Testis (tissue), 2 donors: ENCODE results near the gene MTA1.

Experiments
- POLR2A ChIP-seq: fragments of 450-650 bp; IDR thresholded peaks from one replicate; pipeline ENCODE4 v1.6.1; 2017; ENCODE audit warnings: antibody characterized with exemption, mild to moderate bottlenecking, moderate library complexity
- TF ChIP-seq, protein P1 (sequence below), 3 experiments: fragments of 450-650 bp in 2 of 3; fragments of 200-600 bp in 1 of 3; sonication (generic) in 1 of 3; IDR thresholded peaks; one replicate each; pipeline ENCODE4 v1.5.1; 2016 to 2019; ENCODE audit warnings: antibody characterized with exemption in 3 of 3, mild to moderate bottlenecking in 2 of 3, moderate library complexity in 1 of 3

DNA sequence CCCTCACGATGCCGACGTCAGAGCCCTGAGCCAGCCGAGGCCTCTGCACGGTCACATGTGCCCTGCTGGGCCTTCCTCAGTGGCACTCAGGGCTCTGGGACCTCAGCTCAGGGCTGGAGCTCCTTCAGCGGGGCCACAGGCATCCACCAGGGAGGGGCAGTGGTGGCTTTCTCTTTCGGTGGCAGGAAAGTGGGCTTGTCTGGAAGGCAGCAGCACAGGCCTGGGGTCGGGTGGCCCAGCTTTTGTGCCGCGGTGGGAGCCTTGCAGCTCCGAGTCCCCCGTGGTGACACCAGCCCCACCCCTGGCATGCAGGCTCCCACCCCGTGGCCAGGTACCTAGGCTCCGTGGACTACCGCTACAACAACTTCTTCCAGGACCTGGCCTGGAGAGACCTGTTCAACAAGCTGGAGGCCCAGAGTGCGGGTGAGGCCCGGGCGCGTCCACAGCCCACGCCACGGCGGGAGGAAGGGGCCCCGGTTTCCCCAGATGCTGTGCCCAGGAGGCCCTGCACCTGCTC is 35.5 kb upstream of the MTA1 start:
- TF ChIP-seq, protein P1, sequence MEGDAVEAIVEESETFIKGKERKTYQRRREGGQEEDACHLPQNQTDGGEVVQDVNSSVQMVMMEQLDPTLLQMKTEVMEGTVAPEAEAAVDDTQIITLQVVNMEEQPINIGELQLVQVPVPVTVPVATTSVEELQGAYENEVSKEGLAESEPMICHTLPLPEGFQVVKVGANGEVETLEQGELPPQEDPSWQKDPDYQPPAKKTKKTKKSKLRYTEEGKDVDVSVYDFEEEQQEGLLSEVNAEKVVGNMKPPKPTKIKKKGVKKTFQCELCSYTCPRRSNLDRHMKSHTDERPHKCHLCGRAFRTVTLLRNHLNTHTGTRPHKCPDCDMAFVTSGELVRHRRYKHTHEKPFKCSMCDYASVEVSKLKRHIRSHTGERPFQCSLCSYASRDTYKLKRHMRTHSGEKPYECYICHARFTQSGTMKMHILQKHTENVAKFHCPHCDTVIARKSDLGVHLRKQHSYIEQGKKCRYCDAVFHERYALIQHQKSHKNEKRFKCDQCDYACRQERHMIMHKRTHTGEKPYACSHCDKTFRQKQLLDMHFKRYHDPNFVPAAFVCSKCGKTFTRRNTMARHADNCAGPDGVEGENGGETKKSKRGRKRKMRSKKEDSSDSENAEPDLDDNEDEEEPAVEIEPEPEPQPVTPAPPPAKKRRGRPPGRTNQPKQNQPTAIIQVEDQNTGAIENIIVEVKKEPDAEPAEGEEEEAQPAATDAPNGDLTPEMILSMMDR (IDR thresholded peaks at IDR 0.05), result no peak
- no peak for TF ChIP-seq POLR2A
